Mesodermal cell (in vitro differentiated cells): Measurements from ENCODE around the gene FIZ1.
A peak's percentile ranks its signal among the peaks of the same experiment; 100 is the strongest.
"Not testable (repeated sequence)": the region's sequence is repeated elsewhere in the genome, so short reads cannot be mapped to it uniquely, and the experiment has no call there.

Experiments
- H3K27ac ChIP-seq: 2 replicates; pipeline ENCODE4 v1.7.0; 2013; ENCODE audit warnings: mild to moderate bottlenecking, low read depth, low read length, moderate library complexity; ENCODE audit not compliant: severe bottlenecking
- H3K36me3 ChIP-seq: 2 replicates; pipeline ENCODE4 v1.7.1; 2013; ENCODE audit warnings: mild to moderate bottlenecking, low read length, moderate library complexity; ENCODE audit not compliant: control insufficient read depth, insufficient read depth
- H3K4me1 ChIP-seq: one replicate; pipeline ENCODE4 v1.7.1; 2013; ENCODE audit warnings: mild to moderate bottlenecking, low read length; ENCODE audit not compliant: insufficient read depth, control insufficient read depth, poor library complexity, severe bottlenecking
- H3K4me3 ChIP-seq: 2 replicates; pipeline ENCODE4 v1.7.0; 2013; ENCODE audit warnings: low read length, control low read depth, mild to moderate bottlenecking; ENCODE audit not compliant: insufficient read depth, poor library complexity, severe bottlenecking; ENCODE audit errors: extremely low read depth
- H3K9me3 ChIP-seq: 2 replicates; pipeline ENCODE4 v1.7.1; 2013; ENCODE audit warnings: mild to moderate bottlenecking, low read length, moderate library complexity; ENCODE audit not compliant: control insufficient read depth
- WGBS, 2 experiments: methylation state at CpG; one replicate each; pipeline ENCODE4 v1.1.5; 2013; ENCODE audit warnings: missing lambda C conversion rate in 2 of 2; ENCODE audit not compliant: insufficient coverage in 2 of 2; 5-methylcytosine and 5-hydroxymethylcytosine counted together

Gene FIZ1

DNA sequence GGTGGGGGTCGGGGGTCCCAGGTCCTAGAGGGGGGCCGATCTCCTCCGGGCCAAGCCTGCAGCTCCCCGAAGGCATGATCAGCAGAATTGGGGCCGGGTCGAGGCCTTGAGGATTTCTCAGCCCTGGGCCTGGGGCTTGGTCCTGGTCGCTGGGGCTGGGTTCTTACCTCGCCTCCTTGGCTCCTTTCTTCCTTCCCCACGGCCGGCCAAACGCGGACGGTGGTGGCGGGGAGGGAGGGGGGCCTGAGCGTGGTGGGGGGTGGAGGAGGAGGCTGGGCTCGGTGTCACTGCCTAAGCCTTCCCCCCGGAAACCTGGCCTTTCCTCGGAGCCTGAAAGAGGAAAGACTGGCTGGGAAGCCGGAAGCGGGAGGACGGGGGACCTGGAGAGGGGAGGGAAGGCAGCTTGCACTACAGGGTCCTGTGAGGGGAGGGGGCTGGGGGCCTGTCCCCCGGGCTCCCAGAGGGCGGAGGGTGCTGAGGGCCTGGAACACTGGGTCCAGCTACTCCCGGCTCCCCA, 18.6 kb downstream of the FIZ1 start, which contains the start of gene ZNF579:
Gene ZNF579, minus strand, starts transcription at position 221 of the 517 bp plus-strand sequence. CDS start 1,209 bp downstream, outside the sequence.
- peak within 1 kb of the TSS; percentile 79 for H3K27ac ChIP-seq
- H3K36me3 ChIP-seq, result peaks cover 26% of the 10 kb centered on the region
- H3K4me1 ChIP-seq, result no peaks in the 10 kb centered on the region
- 0 to 1% methylated on average over 4 to 12 of the region's 24 CpGs for WGBS, 2 experiments
- no peaks in the 10 kb centered on the region for H3K9me3 ChIP-seq
- peak within 1 kb of the TSS; percentile 97 for H3K4me3 ChIP-seq

GRCh38 chr19:55579766-55580621, 19.3 kb downstream of the FIZ1 start:
- no peaks in the 10 kb centered on the region for H3K4me1 ChIP-seq
- peaks cover 26% of the 10 kb centered on the region for H3K36me3 ChIP-seq
- WGBS, 2 experiments, result 15 to 16% methylated on average over 17 to 18 of the region's 20 CpGs
- H3K27ac ChIP-seq, result peak overlapping the region; percentile 79
- no peaks in the 10 kb centered on the region for H3K9me3 ChIP-seq
- H3K4me3 ChIP-seq, result peak overlapping the region; percentile 97

- Histone ChIP-seq H3K27ac (no peak overlapping the region), H3K9me3 (no peaks in the 10 kb centered on the region), H3K4me1 (no peaks in the 10 kb centered on the region), H3K36me3 (peaks cover 26% of the 10 kb centered on the region), H3K4me3 (peak overlapping the region; percentile 97)
- 94 to 96% methylated on average over 68 to 90 of the region's 90 CpGs for WGBS, 2 experiments
Observed at GRCh38 chr19:55578761-55579747, 20.3 kb downstream of the FIZ1 start.

GRCh38 chr19:55578031-55578760, 21.1 kb downstream of the FIZ1 start:
- no peaks in the 10 kb centered on the region for H3K9me3 ChIP-seq
- no peak overlapping the region for H3K27ac ChIP-seq
- peaks cover 26% of the 10 kb centered on the region for H3K36me3 ChIP-seq
- H3K4me1 ChIP-seq, result no peaks in the 10 kb centered on the region
- WGBS, 2 experiments, result 98% methylated on average over 70 to 77 of the region's 83 CpGs
- H3K4me3 ChIP-seq, result no peak overlapping the region

DNA sequence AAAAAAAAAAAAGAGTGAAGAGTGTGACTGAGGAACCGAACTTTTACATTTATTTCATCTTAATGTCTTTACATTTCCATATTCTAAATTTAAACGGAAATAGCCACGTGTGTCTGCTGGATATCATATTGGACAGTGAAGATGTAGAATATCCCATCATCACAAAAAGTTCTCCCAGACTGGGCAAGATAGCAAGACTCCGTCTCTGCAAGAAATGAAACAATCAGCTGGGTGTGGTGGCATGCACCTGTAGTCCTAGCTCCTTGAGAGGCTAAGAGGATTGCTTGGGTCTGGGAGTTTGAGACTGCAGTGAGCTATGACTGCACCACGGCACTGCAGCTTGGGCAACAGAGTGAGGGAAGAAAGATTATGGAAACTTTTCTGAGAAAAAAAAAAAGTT, 22.6 kb downstream of the FIZ1 start:
- 95 to 100% methylated on average over 1 to 2 of the region's 5 CpGs for WGBS, 2 experiments
- peaks cover 26% of the 10 kb centered on the region for H3K36me3 ChIP-seq
- H3K4me3 ChIP-seq, result no peak overlapping the region
- H3K27ac ChIP-seq, result no peak overlapping the region
- H3K4me1 ChIP-seq, result no peaks in the 10 kb centered on the region
- no peaks in the 10 kb centered on the region for H3K9me3 ChIP-seq

GRCh38 chr19:55573929-55574328, 25.4 kb downstream of the FIZ1 start:
- H3K9me3 ChIP-seq, result not testable (repeated sequence)
- peaks cover 26% of the 10 kb centered on the region for H3K36me3 ChIP-seq

GRCh38 chr19:55569477-55569876, 29.8 kb downstream of the FIZ1 start:
- not testable (repeated sequence) for H3K27ac ChIP-seq, H3K4me1 ChIP-seq, H3K9me3 ChIP-seq, H3K4me3 ChIP-seq, H3K36me3 ChIP-seq
- 86 to 94% methylated on average over 4 to 5 of the region's 5 CpGs for WGBS, 2 experiments

More at GRCh38 chr19:55573929-55574328, 25.4 kb downstream of the FIZ1 start:
- H3K4me1 ChIP-seq, H3K4me3 ChIP-seq, H3K27ac ChIP-seq: not testable (repeated sequence)
- no CpG with 5 or more reads among the region's 6 CpGs for WGBS, 2 experiments

DNA sequence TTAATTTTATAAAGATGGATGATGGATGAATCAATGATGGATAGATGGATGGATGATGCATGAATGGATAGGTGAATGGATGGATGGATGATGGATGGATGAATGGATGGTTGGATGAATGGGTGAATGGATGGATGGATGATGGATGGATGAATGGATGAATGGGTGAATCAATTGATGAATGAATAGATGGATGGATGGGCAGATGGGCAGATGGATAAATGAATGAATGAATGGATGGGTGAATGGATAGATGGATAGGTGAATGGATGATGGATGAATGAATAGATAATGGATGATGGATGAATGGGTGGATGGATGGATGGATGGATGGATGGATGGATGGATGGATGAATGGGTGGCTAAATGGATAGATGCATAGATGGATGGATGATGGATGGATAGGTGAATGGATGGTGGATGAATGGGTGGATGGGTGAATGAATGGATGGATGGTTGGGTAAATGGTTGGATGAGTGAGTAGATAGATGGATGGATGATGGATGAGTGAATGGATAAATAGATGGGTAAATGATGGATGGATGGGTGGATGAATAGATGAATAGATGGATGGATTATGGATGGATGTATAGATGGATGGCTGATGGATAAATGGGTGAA, 31.5 kb downstream of the FIZ1 start:
- Histone ChIP-seq H3K4me1 (no peaks in the 10 kb centered on the region), H3K27ac (no peak overlapping the region), H3K36me3 (no peaks in the 10 kb centered on the region), H3K4me3 (no peak overlapping the region), H3K9me3 (no peaks in the 10 kb centered on the region)

GRCh38 chr19:55566823-55567222, 32.5 kb downstream of the FIZ1 start:
- H3K4me1 ChIP-seq, result no peaks in the 10 kb centered on the region
- H3K27ac ChIP-seq, result no peak overlapping the region
- no peaks in the 10 kb centered on the region for H3K9me3 ChIP-seq
- 60 to 65% methylated on average over 5 to 7 of the region's 9 CpGs for WGBS, 2 experiments
- H3K36me3 ChIP-seq, result no peaks in the 10 kb centered on the region
- no peak overlapping the region for H3K4me3 ChIP-seq

DNA sequence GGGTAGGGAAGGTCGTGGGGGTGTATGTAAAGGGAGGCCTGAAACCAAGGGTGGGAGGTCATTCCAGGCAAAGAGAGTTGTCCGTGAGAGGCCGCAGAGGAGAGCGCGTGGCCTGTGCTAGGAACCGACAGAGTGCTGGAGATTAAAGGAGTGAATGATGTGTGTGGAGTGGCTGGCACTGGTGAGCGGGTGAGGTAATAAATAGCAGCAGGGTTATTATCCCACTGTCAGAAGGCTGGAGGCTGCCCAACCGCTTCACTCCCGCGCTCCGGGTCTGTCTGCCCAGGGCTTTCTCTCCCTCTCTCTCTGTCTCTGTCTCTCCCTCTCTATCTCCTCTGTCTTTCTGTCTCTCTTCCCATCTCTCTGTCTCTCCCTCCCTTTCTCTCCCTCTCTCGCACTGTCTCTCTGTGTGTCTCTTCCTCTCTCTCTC, 36.0 kb downstream of the FIZ1 start:
- H3K27ac ChIP-seq, result no peak overlapping the region
- no peaks in the 10 kb centered on the region for H3K36me3 ChIP-seq
- H3K4me1 ChIP-seq, result no peaks in the 10 kb centered on the region
- H3K9me3 ChIP-seq, result peaks cover 5% of the 10 kb centered on the region
- WGBS, 2 experiments, result 82 to 84% methylated on average over 11 to 12 of the region's 12 CpGs
- H3K4me3 ChIP-seq, result no peak overlapping the region
